IPS DF 4.7 (cell line): ENCODE results near the gene CD200R1L.

Source experiments
- DNase-seq: peaks from one replicate; pipeline ENCODE4 v3.0.0-alpha.2; 2013; ENCODE audit warnings: low spot score; ENCODE audit errors: extremely low read depth

The CD200R1L gene

DNA sequence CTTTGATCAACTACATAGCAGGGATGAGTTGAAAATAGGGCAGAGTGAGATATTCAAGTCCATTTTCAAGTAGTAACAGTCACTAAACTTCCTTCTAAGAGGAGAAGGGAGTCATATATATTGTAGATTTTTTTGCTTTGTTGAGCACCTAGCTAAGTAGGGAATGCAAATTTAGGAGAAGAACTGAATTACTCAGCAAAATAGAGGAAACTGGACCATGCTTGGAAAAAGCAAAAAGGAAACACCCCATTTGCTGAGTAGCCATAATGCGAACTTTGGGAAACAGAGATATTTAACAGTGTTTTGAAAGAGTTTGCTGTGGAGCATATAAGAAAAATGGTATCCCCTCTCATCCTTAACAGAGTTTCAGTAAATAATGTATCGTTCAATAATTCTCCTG is 54.9 kb downstream of the CD200R1L start:
- DNase-seq, result no peak

DNA sequence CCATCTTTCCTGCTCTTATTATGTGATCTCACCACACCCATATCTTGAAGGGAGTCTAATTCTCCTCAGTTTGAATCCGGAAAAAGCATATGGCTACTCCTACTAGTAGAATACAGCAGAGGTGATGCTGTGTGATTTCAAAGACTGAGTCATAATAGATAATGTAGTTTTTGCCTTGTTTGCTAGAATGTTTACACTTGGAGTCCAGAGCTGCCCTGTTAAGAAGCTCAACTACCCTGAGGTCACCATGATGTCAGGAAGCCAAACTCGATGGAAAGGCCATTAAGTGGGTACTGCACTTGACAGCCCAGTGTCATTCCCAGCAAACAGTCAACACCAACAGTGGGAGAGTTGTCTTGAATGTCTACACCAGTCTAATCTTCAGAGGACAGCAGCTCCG is 56.9 kb downstream of the CD200R1L start:
- DNase-seq, result no peak

DNA sequence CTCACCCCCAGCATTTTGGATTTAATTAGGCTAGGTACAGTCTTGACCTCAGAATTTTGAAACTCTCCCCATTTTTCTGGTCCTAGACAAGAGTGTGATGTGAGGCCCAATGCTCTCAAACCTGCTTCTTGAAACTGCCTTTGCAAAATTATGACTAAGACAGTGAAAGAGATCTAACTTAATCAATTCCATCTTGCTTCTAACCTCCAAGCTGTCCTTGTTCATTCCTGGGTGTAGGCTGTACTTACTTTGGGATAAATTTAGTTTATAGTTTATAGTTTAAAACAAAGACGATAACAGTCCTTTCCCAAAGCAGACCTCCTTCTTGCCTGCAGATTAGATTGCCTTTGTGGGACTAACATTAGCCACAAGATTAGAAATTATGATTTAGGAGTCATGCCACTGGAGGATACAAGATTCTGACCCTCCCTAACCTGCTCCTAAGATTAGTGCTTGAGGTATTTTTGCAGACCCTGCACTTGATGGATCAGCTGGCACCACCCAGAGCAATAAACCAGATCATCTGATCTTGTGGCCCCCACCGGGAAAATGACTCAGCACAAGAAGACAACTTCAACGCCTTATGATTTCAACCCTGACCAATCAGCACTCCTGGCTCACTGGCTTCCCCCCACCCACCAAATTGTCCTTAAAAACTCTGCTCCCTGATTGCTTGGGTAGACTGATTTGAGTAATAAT is 59.6 kb downstream of the CD200R1L start:
- no peak for DNase-seq

DNA sequence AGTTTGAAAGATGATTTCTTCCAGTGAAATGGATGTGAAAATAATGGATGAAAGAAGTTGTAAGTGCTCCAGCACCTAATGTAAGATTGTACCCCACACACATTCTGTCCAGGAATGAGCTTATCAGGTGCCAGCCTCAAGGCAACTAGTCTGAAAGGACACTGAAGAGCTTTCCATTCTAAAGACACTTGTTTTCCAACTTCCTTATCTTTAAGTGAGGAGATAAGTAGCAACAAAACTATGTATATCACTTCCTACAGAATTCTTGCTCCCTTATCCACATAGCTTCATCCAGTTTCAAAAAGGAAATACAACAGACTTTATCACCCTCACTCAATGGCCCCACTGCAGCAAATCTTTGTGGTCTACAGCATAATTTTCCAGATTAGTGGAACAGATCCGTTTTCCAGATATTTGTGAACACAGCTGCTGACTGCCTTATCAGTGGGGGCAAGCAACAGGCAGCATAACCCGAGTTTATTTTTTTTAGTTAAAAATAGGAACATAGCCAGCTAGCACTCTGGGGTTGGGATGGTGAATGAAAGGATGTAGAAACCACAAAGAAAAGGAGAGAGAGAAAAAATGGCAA is 60.6 kb downstream of the CD200R1L start:
- DNase-seq, result no peak

DNA sequence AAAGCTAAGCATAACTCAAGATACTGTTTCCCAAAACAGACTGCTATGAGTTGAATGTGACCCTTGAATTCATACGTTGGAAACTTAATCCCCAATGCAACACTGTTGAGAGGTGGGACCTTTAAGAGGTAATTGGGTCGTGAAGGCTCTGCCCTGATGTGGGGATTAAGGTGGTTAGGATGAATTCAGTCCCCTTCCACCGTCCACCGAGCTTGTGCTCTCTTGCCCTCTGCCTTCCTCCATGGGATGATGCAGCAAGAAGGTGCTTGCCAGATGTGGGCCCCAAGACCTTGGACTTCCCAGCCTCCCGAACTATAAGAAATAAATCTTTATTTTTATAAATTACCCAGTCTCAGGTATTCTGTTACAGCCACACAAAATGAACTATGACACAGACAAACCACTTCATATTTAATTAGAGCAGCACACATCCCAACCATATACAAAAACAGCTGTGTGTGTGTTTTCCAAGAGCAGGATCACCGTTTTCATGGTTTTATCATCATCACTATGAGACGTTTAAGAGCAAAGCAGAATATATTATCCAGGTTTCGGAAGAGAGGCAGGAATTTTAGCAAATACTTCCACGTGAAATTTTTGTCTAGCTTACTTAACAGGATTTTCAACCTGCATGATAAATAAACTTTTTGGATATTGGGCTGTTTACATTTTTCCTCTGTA is 61.2 kb downstream of the CD200R1L start:
- DNase-seq, result no peak

DNA sequence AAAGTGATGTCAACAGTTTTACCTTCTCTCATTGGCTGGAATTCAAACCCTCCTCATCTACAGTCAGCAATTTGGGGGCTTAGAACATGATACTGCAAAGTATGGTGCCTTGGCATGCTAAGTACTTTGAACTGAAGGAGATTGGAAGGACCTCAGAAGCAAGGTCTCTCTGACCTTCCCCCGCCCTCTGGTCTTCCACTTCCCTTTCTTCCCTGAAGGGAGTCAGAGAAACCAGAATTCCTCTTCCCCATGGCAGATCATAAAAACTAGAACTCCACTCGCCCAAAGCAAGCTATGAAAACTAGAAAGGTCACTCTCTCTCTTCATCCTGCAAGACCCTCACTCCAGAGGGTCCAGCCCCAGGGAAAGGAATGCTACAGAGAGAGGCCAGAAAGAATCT is 64.2 kb downstream of the CD200R1L start:
- DNase-seq, result no peak

DNA sequence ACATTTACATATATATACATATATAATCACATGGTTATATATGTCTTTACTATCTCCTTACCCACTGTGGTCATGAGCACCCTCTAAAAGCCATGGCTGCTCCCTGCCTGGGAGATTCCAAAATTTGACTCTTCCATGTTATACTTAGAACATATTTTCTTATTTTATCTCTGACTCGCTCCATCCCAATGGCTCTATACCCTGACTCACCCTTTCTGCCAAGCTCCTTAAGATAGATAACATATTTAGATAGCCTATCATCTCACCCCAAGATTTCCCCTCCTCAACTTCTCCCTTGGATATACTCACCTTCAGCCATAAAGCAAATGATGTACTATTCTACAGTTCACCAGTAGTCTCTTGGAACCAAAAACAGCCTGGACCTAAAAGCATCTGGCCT is 65.1 kb downstream of the CD200R1L start:
- DNase-seq, result no peak

DNA sequence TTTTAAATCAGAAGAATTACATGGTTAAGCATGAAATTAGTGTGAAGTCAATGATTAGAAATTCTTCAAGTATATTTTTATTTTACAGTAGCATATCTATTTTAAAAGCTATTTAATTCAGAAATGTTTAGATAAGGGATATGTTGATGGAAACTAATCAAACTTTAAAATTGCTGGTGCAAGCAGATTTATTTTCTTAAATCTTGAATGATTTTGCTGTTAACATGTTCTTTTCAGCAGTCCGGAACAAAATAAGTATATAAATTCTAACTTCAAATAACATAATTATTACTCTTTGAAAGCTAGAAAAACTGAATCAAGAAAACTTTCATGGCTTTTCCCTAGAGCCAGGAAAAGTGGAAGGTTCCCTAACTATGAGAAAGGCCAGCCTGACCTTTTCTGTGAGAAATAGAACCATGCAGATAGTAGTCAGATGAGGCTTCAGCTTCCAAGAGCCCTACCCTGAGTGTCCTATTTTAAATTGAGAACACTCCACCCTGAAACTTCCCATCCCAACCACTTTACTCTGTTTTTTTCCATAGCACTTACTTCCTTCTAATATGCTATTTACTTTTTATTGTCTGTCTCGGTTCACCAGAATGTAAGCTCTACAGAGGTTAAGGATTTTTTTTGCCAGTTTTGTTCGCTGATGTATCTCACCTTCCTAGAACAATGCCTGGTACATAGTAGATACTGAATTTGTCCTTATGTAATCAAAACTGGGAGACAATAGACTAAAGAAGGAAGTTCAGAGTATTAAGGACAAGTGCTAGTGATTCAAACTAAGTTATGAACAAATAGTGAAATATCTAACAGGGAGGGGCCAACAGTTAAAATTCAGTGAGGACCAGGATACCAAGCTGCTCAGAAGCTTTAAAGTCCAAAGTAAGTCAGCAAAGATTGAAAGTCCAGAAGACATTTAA is 66.8 kb downstream of the CD200R1L start:
- DNase-seq, result no peak

DNA sequence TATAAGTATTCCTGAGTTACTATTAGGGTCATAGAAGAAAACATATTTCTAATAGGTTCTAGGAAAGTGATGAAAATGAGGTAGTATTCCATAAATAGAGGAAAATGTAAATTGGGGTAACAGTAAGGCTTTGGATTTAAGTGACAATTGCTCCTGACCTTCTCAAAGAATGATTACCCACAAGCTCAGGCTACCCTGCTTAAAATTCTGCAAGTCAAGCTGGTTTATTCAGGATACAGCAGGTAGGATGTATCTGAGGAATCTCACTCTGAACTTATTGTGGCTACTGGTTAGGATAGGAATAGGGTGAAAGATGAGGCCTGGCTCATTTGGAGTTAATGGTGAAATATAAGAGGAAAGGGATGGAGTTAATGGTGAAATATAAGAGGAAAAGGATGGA is 67.7 kb downstream of the CD200R1L start:
- DNase-seq, result no peak

DNA sequence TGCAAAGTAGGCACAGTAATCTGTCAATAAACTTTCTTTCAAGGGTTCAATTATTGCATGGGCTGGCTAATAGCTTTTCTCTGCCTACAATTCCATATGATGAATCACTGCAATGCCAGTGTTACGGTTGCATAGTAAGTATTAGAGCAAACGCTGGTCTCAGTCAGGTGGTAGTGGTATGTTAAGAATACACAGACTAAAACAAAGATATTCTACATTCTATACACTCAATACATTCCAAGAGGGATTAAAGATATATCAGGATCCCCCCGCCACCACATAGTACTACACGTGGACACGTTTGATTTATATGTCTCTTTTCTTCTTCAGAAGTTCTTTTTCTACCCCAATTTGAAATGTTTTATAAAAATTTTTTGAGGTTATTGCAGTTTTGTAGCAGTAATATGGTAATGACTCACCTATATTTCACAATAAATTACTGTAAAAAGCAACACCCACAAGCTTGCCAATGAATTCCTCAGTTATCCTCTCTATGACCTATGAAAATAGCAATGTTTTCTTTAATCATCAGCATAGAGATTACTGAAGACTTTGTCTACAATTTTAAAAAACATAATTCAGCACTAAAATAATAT is 68.2 kb downstream of the CD200R1L start:
- DNase-seq, result no peak

DNA sequence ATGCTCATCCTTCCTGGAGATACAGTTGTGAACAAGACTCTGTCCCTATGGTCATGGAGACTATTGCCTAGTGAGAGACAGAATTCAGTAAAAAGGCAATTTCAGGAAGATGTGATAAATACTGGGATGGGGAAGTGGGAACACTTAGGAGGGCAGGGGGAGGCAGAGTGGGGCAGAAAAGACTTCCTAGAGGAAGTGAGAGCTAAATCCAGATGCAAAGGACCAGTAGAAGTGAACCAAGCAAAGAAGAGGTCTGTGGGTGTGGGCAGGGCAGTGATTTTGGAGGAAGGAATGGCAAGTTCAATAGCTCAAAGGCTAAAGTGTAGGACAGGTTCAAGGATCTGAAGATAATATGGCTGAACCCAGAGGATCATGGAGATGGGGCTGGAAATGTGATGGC is 68.9 kb downstream of the CD200R1L start:
- DNase-seq, result no peak

DNA sequence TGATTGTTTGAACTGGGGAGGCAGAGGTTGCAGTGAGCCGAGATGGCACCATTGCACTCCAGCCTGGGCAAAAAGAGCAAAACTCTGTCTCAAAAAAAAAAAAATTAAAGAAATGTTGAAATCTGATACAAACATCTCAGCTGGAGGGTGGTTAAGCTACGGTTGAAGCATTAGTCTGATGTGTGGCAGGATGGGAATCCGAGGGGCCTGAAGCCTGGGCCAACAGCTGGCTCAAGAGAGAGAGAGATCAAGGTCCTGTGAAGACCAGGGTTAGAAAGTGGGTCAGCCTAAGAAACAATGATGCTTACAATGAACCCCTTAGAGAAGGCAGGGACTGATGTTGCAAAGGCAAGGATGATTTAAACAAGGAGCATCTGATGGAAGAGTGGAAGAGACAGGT is 69.8 kb downstream of the CD200R1L start:
- DNase-seq, result no peak

DNA sequence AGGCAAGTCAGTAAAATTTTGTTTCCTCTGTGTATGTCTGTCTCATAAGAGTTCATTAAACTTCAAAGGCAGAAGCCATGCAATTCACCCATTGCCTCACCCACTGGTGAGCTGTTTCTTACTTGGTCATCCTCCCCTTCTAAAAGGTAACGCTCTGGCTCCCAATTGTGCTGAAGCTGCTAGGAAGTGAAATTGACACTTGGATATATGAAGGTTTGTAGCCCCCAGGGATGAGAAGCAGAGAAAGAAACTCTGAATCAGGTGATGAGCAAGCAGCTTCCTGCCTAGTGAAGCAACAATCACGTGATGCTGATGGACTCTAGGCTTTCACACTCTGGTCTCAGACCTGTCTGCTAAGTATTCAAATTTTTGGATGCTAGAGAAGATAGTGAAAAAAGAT is 70.7 kb downstream of the CD200R1L start:
- DNase-seq, result no peak

DNA sequence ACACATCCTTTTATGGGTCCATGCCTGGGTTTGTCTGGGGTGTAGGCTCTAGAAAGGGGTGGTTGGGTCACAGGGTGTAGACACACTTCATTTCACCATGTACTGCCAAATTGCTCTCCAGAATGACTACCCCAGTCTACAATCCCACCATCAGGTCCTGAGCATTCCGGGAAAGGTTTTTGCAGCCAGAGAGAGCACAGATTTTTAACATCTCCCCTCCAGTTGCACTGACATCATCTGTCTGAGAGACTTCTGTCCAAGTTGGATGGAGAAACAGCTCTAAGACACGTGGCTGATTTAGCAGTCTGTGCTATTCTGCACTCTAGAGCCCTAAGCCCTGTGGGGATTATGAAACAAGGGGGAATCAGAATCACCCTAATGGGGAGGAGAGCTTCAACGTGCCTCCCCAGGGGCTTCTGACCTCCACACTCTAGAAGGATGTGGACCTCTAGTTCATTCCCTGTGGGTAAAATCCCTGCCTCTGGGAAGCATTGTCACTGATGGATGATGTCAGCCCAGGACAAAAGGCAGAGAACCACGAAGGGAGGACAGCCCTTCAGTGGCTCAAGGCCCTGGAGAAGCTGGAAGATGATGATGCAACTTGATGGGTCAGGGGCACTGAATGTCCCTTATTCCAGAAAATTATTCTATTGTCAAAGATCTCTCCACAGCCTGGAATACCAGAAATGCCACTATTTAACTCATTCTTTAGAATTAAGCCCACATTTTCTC is 71.5 kb downstream of the CD200R1L start:
- DNase-seq, result no peak

DNA sequence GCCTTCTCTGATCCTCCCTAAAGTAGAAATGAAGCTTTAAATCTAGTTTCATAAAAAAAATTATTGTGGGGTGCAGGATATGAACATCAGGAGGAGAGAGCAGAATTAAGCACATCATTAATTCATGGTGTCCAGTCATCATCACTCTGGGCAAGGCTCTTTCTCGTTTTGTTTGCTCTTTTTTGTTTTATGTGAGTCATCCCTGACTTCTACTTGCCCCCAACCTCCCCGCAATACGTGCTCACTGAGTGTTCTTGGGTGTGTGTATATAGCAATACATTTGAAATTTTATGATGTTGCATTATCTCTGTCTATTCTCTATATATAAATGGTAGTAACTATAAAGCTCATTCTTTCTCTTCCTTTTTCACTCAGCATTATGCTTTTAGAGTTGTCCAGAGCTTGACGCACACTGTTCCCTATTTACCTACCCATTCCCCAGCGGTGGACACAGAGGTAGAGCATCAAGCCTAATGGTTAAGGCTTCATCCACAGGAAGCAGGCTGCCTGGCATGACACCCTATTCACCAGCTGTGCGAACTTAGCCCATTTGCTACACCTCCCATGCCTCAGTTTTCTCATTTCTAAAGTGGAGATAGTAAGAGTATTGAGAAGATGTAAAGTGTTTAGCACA is 72.3 kb downstream of the CD200R1L start:
- DNase-seq, result no peak

DNA sequence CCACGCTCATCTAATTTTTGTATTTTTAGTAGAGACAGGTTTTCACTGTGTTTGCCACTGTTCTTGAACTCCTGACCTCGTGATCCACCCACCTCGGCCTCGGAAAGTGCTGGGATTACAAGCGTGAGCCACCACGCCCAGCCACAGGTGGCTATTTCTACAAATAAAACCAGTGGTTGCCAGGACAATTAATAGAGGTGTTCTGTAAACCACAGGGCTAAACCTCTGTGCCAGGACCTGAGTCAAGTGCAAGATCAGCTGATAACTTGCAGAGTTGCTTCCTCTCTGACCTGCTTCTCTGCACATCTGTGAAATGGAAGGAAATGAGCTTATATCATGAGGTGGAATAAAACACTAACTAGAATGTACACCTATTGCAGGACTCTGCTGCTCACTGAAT is 72.8 kb downstream of the CD200R1L start:
- no peak for DNase-seq

DNA sequence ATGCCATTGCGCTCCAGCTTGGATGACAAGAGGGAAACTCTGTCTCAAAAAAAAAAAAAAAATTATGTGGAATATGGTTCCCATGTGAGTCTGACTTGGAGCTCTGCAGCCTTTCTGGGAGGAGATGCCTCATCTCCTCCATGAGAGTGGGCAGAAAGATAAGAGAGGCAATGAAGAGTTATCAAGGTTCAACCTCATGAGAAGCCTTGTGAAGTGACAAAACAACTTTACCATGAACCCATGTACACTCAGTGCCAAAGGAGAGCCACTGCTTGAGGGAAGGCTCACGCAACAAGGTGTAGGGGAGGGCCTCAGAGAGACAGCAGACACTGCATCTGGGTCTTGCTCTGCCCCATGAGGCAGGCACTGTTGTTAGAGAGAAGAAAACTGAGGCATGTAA is 75.7 kb downstream of the CD200R1L start:
- no peak for DNase-seq

DNA sequence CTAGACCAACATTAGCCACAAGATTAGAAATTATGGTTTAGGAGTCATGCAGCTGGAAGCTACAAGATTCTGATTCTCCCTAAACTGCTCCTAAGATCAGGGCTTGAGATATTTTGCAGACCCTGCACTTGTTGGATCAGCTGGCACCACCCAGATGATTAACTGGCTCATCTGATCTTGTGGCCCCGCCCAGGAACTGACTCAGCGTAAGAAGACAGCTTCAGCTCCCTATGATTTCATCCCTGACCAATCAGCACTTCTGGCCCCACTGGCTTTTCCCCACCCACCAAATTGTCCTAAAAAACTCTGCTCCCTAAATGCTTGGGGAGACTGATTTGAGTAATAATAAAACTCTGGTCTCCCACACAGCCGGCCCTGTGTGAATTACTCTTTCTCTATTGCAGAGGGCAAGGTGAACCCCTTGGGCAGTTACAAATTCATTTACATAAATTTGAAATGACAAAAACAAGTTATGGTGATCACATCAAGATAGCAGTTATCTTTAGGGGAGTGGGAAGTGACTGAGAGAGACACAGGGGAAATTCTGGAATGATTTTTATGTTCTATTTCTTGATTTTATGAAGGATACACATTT is 76.5 kb downstream of the CD200R1L start:
- peak; percentile 33 for DNase-seq

DNA sequence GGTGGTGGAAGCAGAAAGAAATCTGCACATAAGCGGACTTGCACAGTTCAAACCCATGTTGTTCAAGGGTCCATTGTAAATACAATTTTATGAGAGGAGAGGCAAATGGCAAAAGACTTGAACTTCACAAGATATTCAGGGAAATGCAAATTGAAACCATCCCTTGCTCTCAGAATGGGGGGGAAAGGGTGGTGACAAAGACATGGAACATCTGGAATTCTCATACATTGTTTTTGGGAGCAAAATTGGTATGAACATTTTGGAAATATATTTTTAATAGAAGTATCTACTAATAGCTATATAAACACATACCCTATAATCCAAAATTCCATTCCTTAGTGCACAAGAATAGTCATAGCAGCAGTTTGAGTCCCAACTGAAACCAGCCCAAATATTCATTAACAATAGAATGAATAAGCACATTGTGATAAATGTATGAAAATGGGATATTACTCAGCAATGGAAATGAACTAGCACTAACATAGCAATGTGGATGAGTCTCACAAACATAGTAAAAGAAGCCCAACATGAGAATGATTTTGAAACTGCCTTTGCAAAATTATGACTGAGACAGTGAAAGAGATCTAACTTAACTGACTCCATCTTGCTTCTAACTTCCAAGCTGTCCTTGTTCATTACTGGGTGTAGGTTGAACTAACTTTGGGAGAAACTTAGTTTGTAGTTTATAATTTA is 77.2 kb downstream of the CD200R1L start:
- DNase-seq, result no peak
